Activated T-helper 9 cell treated with anti-CD3 and anti-CD28 coated beads, Interleukin-2, amount 50 U/mL, for 16 hours (primary cell): Measurements from ENCODE around the gene TOM1L2.
"Not testable (repeated sequence)": the region's sequence is repeated elsewhere in the genome, so short reads cannot be mapped to it uniquely, and the experiment has no call there.

Experiments used
- DNase-seq: peaks from one replicate; pipeline ENCODE4 v3.0.0-alpha.2; 2020; ENCODE audit warnings: low read depth

Gene TOM1L2

GRCh38 chr17:17943281-17943984 lies 28.8 kb downstream of the TOM1L2 start:
- DNase-seq, result no peak

GRCh38 chr17:17942846-17943245 lies 29.4 kb downstream of the TOM1L2 start:
- no peak for DNase-seq

- DNase-seq, result no peak
Measured at GRCh38 chr17:17941015-17941414, 31.2 kb downstream of the TOM1L2 start.

GRCh38 chr17:17940441-17940911 lies 31.7 kb downstream of the TOM1L2 start:
- no peak for DNase-seq

- not testable (repeated sequence) for DNase-seq
Measured at GRCh38 chr17:17939941-17940340, 32.3 kb downstream of the TOM1L2 start.

GRCh38 chr17:17938388-17939107 lies 33.7 kb downstream of the TOM1L2 start:
- DNase-seq, result no peak

GRCh38 chr17:17937958-17938357 lies 34.2 kb downstream of the TOM1L2 start:
- DNase-seq, result no peak

GRCh38 chr17:17937201-17937853 lies 34.9 kb downstream of the TOM1L2 start:
- DNase-seq, result no peak

GRCh38 chr17:17935321-17936271 lies 36.6 kb downstream of the TOM1L2 start:
- no peak for DNase-seq

GRCh38 chr17:17934806-17935205 lies 37.4 kb downstream of the TOM1L2 start:
- no peak for DNase-seq

- DNase-seq, result no peak
Measured at GRCh38 chr17:17934214-17934613, 38.0 kb downstream of the TOM1L2 start.

- DNase-seq, result no peak
Measured at GRCh38 chr17:17933775-17934174, 38.4 kb downstream of the TOM1L2 start.

GRCh38 chr17:17931159-17931558 lies 41.0 kb downstream of the TOM1L2 start:
- no peak for DNase-seq

GRCh38 chr17:17930674-17931073 lies 41.5 kb downstream of the TOM1L2 start:
- no peak for DNase-seq

GRCh38 chr17:17929655-17930380 lies 42.4 kb downstream of the TOM1L2 start:
- DNase-seq, result no peak

- no peak for DNase-seq
Measured at GRCh38 chr17:17928398-17929287, 43.6 kb downstream of the TOM1L2 start.

GRCh38 chr17:17926840-17927449 lies 45.3 kb downstream of the TOM1L2 start:
- no peak for DNase-seq

GRCh38 chr17:17926036-17926435 lies 46.2 kb downstream of the TOM1L2 start:
- no peak for DNase-seq

GRCh38 chr17:17924857-17925250 lies 47.3 kb downstream of the TOM1L2 start:
- DNase-seq, result no peak
